CD14-positive monocyte (primary cell): Measurements from ENCODE around the gene PKNOX2. TPM values are rescaled to one million over a fixed set of nuclear protein-coding genes. Genes with fewer than 3 reads are reported as not detected.

Experiments
- DNase-seq, 3 donors: peaks; one replicate each; pipeline ENCODE4 v3.0.0-alpha.2; 2011 to 2022
- H2AFZ ChIP-seq: 2 replicates; pipeline ENCODE4 v1.6.0; 2012; ENCODE audit warnings: mild to moderate bottlenecking, low read depth, low read length, inconsistent platforms; ENCODE audit not compliant: insufficient read depth, poor library complexity, severe bottlenecking
- H3K27ac ChIP-seq, 2 donors: 1 replicate in 1 of 2; 2 replicates in 1 of 2; pipeline ENCODE4 v1.5.1; 2012 to 2013; ENCODE audit warnings: low read length in 2 of 2, control low read depth in 1 of 2, inconsistent platforms in 1 of 2, low read depth in 1 of 2, mild to moderate bottlenecking in 1 of 2
- H3K27me3 ChIP-seq, 2 donors: one replicate each; pipeline versions ENCODE4 v1.6.0 to v1.6.1; 2011 to 2013; ENCODE audit warnings: low read length in 2 of 2; ENCODE audit not compliant: control insufficient read depth in 2 of 2, insufficient read depth in 2 of 2
- H3K36me3 ChIP-seq, 2 donors: replicated peaks in 1 of 2; 1 replicate in 1 of 2; 2 replicates in 1 of 2; pipeline versions ENCODE4 v1.5.1 to v1.6.1; 2012 to 2013; ENCODE audit warnings: low read length in 2 of 2, control low read depth in 1 of 2, inconsistent platforms in 1 of 2, mild to moderate bottlenecking in 1 of 2; ENCODE audit not compliant: insufficient read depth in 2 of 2, control insufficient read depth in 1 of 2
- H3K4me1 ChIP-seq, 2 donors: 1 replicate in 1 of 2; 2 replicates in 1 of 2; pipeline versions ENCODE4 v1.5.1 to v1.6.1; 2012 to 2013; ENCODE audit warnings: low read length in 2 of 2, control low read depth in 1 of 2, inconsistent platforms in 1 of 2, mild to moderate bottlenecking in 1 of 2, moderate library complexity in 1 of 2; ENCODE audit not compliant: insufficient read depth in 2 of 2, control insufficient read depth in 1 of 2
- H3K4me2 ChIP-seq: replicated peaks from 2 replicates; pipeline ENCODE3; 2012; ENCODE audit warnings: low read length, moderate library complexity, mild to moderate bottlenecking; ENCODE audit not compliant: poor library complexity, severe bottlenecking; ENCODE audit errors: extremely low read depth
- H3K4me3 ChIP-seq, 3 experiments: fragments of 200-600 bp in 1 of 3; sonication (generic) in 1 of 3; replicated peaks in 1 of 3; 1 replicate in 2 of 3; 2 replicates in 1 of 3; pipeline ENCODE4 v1.5.1; 2011 to 2013; ENCODE audit warnings: low read length in 3 of 3, mild to moderate bottlenecking in 3 of 3, control low read depth in 2 of 3, low read depth in 2 of 3, inconsistent platforms in 1 of 3, moderate library complexity in 1 of 3
- H3K79me2 ChIP-seq: 2 replicates; pipeline ENCODE4 v1.6.0; 2012; ENCODE audit warnings: mild to moderate bottlenecking, control low read depth, inconsistent platforms, low read length, moderate library complexity; ENCODE audit not compliant: insufficient read depth
- H3K9ac ChIP-seq: 2 replicates; pipeline ENCODE4 v1.6.0; 2017; ENCODE audit warnings: low read length, mild to moderate bottlenecking; ENCODE audit not compliant: insufficient read depth, poor library complexity, severe bottlenecking
- H3K9me3 ChIP-seq, 2 donors: replicated peaks in 1 of 2; 1 replicate in 1 of 2; 2 replicates in 1 of 2; pipeline versions ENCODE4 v1.5.1 to v1.6.1; 2012 to 2013; ENCODE audit warnings: low read length in 2 of 2, control low read depth in 1 of 2; ENCODE audit not compliant: control insufficient read depth in 1 of 2, insufficient read depth in 1 of 2
- H4K20me1 ChIP-seq: 2 replicates; pipeline ENCODE4 v1.6.0; 2012; ENCODE audit warnings: mild to moderate bottlenecking, low read length, control low read depth, moderate library complexity; ENCODE audit not compliant: insufficient read depth
- H3K27ac Mint-ChIP-seq, 7 donors: one replicate each; pipeline ENCODE4 v1.8.0; 2020; ENCODE audit warnings: mild to moderate bottlenecking in 7 of 7, mixed read lengths in 7 of 7, moderate library complexity in 6 of 7, inconsistent platforms in 2 of 7
- H3K27me3 Mint-ChIP-seq, 3 donors: one replicate each; pipeline ENCODE4 v1.8.0; 2021 to 2022; ENCODE audit warnings: low read depth in 3 of 3, mild to moderate bottlenecking in 3 of 3, mixed read lengths in 3 of 3, moderate library complexity in 3 of 3, inconsistent platforms in 1 of 3
- H3K36me3 Mint-ChIP-seq, 2 donors: one replicate each; pipeline ENCODE4 v1.8.0; 2020; ENCODE audit warnings: mixed read lengths in 2 of 2, inconsistent platforms in 1 of 2, mild to moderate bottlenecking in 1 of 2
- H3K4me1 Mint-ChIP-seq: one replicate; pipeline ENCODE4 v1.8.0; 2020; ENCODE audit warnings: mild to moderate bottlenecking, mixed read lengths
- H3K4me3 Mint-ChIP-seq, 2 donors: one replicate each; pipeline ENCODE4 v1.8.0; 2020; ENCODE audit warnings: mild to moderate bottlenecking in 2 of 2, mixed read lengths in 2 of 2, moderate library complexity in 1 of 2
- H3K9me3 Mint-ChIP-seq, 7 donors: one replicate each; pipeline ENCODE4 v1.8.0; 2020 to 2022; ENCODE audit warnings: mixed read lengths in 7 of 7, mild to moderate bottlenecking in 6 of 7, moderate library complexity in 6 of 7, inconsistent platforms in 2 of 7
- CTCF ChIP-seq: fragments of 200-600 bp; IDR thresholded peaks from one replicate; pipeline ENCODE4 v1.8.0; 2022; ENCODE audit warnings: antibody characterized with exemption, mild to moderate bottlenecking
- WGBS: methylation state at CpG from one replicate; pipeline ENCODE4 v1.1.5; 2013; ENCODE audit warnings: missing lambda C conversion rate; ENCODE audit not compliant: insufficient coverage; 5-methylcytosine and 5-hydroxymethylcytosine counted together
- intact Hi-C, 2 donors: fragments of 100-400 bp; cut with micrococcal nuclease; formaldehyde crosslinking; loops; one replicate each; pipeline versions ENCODE4 v1.15.0 to v1.15.1; 2023
- polyA plus RNA-seq, 3 donors: library from polyadenylated mRNA; depleted of rRNA in 1 of 3; unstranded in 2 of 3; stranded (reverse) in 1 of 3; fragments of 300-500 nt in 2 of 3; fragments of >200 nt in 1 of 3; fragmentation: Illumina TruSeq in 2 of 3; gene quantifications; 1 replicate in 2 of 3; 2 replicates in 1 of 3; pipeline ENCODE4 v1.2.3, GENCODE V29; 2012 to 2021

The PKNOX2 gene
- polyA plus RNA-seq, 3 donors = not detected

GRCh38 chr11:125211191-125211947 is 46.8 kb downstream of the PKNOX2 start:
- TF ChIP-seq CTCF = no peak
- no peak for DNase-seq

GRCh38 chr11:125211948-125212340 is 47.4 kb downstream of the PKNOX2 start:
- Mint-ChIP-seq H3K27ac (peak overlapping the region in 1 of 7 donors; percentile 17), H3K4me1 (no peaks in the 10 kb centered on the region), H3K9me3 (no peaks in the 10 kb centered on the region), H3K27me3 (peaks cover 2 to 14% (median 7%) of the 10 kb centered on the region in 3 donors), H3K4me3 (no peak overlapping the region), H3K36me3 (no peaks in the 10 kb centered on the region)
- H3K36me3 ChIP-seq = no peaks in the 10 kb centered on the region
- H3K27me3 ChIP-seq = no peaks in the 10 kb centered on the region
- no peak for DNase-seq
- H2AFZ ChIP-seq = no peak overlapping the region
- 90% methylated on average over 2 of the region's 4 CpGs for WGBS
- H3K79me2 ChIP-seq = no peaks in the 10 kb centered on the region
- H3K9me3 ChIP-seq = no peaks in the 10 kb centered on the region
- H3K4me3 ChIP-seq = no peak overlapping the region
- H4K20me1 ChIP-seq = no peaks in the 10 kb centered on the region
- intact Hi-C loops = no loop called here
- no peak overlapping the region for H3K27ac ChIP-seq
- H3K4me1 ChIP-seq = no peaks in the 10 kb centered on the region
- no peak overlapping the region for H3K9ac ChIP-seq
- H3K4me2 ChIP-seq = no peak overlapping the region
- TF ChIP-seq CTCF = no peak

More at GRCh38 chr11:125211191-125211947, 46.8 kb downstream of the PKNOX2 start:
- no peak overlapping the region for H3K27ac ChIP-seq
- H4K20me1 ChIP-seq = no peaks in the 10 kb centered on the region
- intact Hi-C loops = no loop called here
- Mint-ChIP-seq H3K4me1 (no peaks in the 10 kb centered on the region), H3K36me3 (no peaks in the 10 kb centered on the region), H3K9me3 (no peaks in the 10 kb centered on the region), H3K4me3 (no peak overlapping the region), H3K27me3 (peaks cover 0 to 15% (median 5%) of the 10 kb centered on the region in 3 donors), H3K27ac (no peak overlapping the region)
- H3K4me2 ChIP-seq = no peak overlapping the region
- H3K27me3 ChIP-seq = no peaks in the 10 kb centered on the region
- no peaks in the 10 kb centered on the region for H3K79me2 ChIP-seq
- no peak overlapping the region for H3K9ac ChIP-seq
- no peaks in the 10 kb centered on the region for H3K4me1 ChIP-seq
- H2AFZ ChIP-seq = no peak overlapping the region
- no peaks in the 10 kb centered on the region for H3K36me3 ChIP-seq
- 82% methylated on average over 3 of the region's 5 CpGs for WGBS
- no peaks in the 10 kb centered on the region for H3K9me3 ChIP-seq
- no peak overlapping the region for H3K4me3 ChIP-seq
